MM.1S (cell line): ENCODE results near the gene WIPF3.

ENCODE experiments used
- CTCF ChIP-seq: fragments of 300-600 bp; sonication (generic); IDR thresholded peaks from 2 replicates; pipeline ENCODE4 v1.5.1; 2016; ENCODE audit warnings: antibody characterized with exemption, low read length, mixed read lengths
- EZH2 ChIP-seq: fragments of 300-600 bp; sonication (generic); optimal IDR thresholded peaks from 2 replicates; pipeline ENCODE3; 2017; ENCODE audit warnings: low read depth, mild to moderate bottlenecking, antibody characterized with exemption, low read length, mixed read lengths
- EZH2phosphoT487 ChIP-seq: fragments of 300-600 bp; sonication (generic); IDR thresholded peaks from 2 replicates; pipeline ENCODE4 v1.6.1; 2018; ENCODE audit warnings: antibody characterized with exemption, low read length

- TF ChIP-seq EZH2phosphoT487, result no peak
- no peak for TF ChIP-seq CTCF
- no peak for TF ChIP-seq EZH2
Observed at GRCh38 chr7:29894256-29894655, 87.9 kb downstream of the WIPF3 start.
